ENCODE measurements around the gene CAMTA1. TPM values are rescaled to one million over a fixed set of nuclear protein-coding genes. Genes with fewer than 3 reads are reported as not detected.

CAMTA1 gene
- total and polyA plus RNA-seq, 9 of the 15 experiments (the other 6 are each of a cell fraction or from before 2014, with no cell fraction given), result 43.9 to 161 (median 65.9) TPM

DNA sequence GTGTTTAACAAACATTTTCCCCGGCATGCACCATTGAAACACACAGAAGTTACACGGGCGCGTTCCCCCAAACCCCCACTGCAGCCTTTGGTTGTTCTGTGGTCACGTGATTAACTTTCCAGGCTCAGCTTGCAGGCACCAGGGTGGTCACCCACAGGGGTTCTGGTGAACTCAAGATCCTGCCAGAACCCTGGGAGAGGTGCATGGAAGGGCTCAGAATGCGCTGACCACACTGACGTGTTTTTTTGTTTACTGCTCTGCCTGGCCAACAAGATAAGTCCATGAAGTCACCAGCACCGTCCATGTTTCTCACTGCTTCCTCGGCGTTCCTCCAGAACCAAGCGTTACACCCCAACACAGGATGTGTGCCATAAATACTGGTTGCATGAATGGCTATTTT, 756.4 kb downstream of the CAMTA1 start (continued):
- TF ChIP-seq, protein P1, sequence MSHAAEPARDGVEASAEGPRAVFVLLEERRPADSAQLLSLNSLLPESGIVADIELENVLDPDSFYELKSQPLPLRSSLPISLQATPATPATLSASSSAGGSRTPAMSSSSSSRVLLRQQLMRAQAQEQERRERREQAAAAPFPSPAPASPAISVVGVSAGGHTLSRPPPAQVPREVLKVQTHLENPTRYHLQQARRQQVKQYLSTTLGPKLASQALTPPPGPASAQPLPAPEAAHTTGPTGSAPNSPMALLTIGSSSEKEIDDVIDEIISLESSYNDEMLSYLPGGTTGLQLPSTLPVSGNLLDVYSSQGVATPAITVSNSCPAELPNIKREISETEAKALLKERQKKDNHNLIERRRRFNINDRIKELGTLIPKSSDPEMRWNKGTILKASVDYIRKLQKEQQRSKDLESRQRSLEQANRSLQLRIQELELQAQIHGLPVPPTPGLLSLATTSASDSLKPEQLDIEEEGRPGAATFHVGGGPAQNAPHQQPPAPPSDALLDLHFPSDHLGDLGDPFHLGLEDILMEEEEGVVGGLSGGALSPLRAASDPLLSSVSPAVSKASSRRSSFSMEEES (CRISPR knock-in tag; IDR thresholded peaks at IDR 0.05), result peak; percentile 98
- TF ChIP-seq GABPB1 (CRISPR knock-in tag; IDR thresholded peaks at IDR 0.05) (no peak), NUFIP1 (IDR thresholded peaks at IDR 0.05; ENCODE audit: partially characterized antibody) (no peak), BHLHE40 (IDR thresholded peaks at IDR 0.05; ENCODE audit: low read length) (peak; percentile 40; the same call in 1 of the 2 replicates), RAD21 (CRISPR knock-in tag; conservative IDR thresholded peaks at IDR 0.05 in 1 of 2, IDR thresholded peaks at IDR 0.05 in 1 of 2) (no peak), NR2F6 (CRISPR knock-in tag; IDR thresholded peaks at IDR 0.05) (no peak), CBX5 (IDR thresholded peaks at IDR 0.05; ENCODE audit: borderline replicate concordance, low read depth) (no peak), ZSCAN29 (IDR thresholded peaks at IDR 0.05) (no peak), ZNF23 (CRISPR knock-in tag; IDR thresholded peaks at IDR 0.05) (no peak), ETS2 (tag; IDR thresholded peaks at IDR 0.05; ENCODE audit: borderline replicate concordance, poor library complexity, severe bottlenecking) (no peak), BRF1 (IDR thresholded peaks at IDR 0.05; ENCODE audit: borderline replicate concordance, extremely low read depth, insufficient read length) (no peak), CBFA2T2 (conservative IDR thresholded peaks at IDR 0.05) (peak; percentile 69), CREM (IDR thresholded peaks at IDR 0.05; ENCODE audit: low read depth) (peak; percentile 29; the same call in 1 of the 2 replicates)
- TF ChIP-seq, protein P2, sequence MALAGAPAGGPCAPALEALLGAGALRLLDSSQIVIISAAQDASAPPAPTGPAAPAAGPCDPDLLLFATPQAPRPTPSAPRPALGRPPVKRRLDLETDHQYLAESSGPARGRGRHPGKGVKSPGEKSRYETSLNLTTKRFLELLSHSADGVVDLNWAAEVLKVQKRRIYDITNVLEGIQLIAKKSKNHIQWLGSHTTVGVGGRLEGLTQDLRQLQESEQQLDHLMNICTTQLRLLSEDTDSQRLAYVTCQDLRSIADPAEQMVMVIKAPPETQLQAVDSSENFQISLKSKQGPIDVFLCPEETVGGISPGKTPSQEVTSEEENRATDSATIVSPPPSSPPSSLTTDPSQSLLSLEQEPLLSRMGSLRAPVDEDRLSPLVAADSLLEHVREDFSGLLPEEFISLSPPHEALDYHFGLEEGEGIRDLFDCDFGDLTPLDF (CRISPR knock-in tag; IDR thresholded peaks at IDR 0.05), result no peak
- TF ChIP-seq, protein P3, sequence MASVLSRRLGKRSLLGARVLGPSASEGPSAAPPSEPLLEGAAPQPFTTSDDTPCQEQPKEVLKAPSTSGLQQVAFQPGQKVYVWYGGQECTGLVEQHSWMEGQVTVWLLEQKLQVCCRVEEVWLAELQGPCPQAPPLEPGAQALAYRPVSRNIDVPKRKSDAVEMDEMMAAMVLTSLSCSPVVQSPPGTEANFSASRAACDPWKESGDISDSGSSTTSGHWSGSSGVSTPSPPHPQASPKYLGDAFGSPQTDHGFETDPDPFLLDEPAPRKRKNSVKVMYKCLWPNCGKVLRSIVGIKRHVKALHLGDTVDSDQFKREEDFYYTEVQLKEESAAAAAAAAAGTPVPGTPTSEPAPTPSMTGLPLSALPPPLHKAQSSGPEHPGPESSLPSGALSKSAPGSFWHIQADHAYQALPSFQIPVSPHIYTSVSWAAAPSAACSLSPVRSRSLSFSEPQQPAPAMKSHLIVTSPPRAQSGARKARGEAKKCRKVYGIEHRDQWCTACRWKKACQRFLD (CRISPR knock-in tag; IDR thresholded peaks at IDR 0.05), result no peak
- TF ChIP-seq, protein P4, sequence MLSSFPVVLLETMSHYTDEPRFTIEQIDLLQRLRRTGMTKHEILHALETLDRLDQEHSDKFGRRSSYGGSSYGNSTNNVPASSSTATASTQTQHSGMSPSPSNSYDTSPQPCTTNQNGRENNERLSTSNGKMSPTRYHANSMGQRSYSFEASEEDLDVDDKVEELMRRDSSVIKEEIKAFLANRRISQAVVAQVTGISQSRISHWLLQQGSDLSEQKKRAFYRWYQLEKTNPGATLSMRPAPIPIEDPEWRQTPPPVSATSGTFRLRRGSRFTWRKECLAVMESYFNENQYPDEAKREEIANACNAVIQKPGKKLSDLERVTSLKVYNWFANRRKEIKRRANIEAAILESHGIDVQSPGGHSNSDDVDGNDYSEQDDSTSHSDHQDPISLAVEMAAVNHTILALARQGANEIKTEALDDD (IDR thresholded peaks at IDR 0.05), result no peak
- TF ChIP-seq, protein P5, sequence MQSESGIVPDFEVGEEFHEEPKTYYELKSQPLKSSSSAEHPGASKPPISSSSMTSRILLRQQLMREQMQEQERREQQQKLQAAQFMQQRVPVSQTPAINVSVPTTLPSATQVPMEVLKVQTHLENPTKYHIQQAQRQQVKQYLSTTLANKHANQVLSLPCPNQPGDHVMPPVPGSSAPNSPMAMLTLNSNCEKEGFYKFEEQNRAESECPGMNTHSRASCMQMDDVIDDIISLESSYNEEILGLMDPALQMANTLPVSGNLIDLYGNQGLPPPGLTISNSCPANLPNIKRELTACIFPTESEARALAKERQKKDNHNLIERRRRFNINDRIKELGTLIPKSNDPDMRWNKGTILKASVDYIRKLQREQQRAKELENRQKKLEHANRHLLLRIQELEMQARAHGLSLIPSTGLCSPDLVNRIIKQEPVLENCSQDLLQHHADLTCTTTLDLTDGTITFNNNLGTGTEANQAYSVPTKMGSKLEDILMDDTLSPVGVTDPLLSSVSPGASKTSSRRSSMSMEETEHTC (IDR thresholded peaks at IDR 0.05), result no peak
- TF ChIP-seq, protein P6, sequence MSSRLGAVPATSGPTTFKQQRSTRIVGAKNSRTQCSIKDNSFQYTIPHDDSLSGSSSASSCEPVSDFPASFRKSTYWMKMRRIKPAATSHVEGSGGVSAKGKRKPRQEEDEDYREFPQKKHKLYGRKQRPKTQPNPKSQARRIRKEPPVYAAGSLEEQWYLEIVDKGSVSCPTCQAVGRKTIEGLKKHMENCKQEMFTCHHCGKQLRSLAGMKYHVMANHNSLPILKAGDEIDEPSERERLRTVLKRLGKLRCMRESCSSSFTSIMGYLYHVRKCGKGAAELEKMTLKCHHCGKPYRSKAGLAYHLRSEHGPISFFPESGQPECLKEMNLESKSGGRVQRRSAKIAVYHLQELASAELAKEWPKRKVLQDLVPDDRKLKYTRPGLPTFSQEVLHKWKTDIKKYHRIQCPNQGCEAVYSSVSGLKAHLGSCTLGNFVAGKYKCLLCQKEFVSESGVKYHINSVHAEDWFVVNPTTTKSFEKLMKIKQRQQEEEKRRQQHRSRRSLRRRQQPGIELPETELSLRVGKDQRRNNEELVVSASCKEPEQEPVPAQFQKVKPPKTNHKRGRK (tag; IDR thresholded peaks at IDR 0.05), result no peak
- TF ChIP-seq, protein P7, sequence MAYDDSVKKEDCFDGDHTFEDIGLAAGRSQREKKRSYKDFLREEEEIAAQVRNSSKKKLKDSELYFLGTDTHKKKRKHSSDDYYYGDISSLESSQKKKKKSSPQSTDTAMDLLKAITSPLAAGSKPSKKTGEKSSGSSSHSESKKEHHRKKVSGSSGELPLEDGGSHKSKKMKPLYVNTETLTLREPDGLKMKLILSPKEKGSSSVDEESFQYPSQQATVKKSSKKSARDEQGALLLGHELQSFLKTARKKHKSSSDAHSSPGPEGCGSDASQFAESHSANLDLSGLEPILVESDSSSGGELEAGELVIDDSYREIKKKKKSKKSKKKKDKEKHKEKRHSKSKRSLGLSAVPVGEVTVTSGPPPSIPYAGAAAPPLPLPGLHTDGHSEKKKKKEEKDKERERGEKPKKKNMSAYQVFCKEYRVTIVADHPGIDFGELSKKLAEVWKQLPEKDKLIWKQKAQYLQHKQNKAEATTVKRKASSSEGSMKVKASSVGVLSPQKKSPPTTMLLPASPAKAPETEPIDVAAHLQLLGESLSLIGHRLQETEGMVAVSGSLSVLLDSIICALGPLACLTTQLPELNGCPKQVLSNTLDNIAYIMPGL (CRISPR knock-in tag; IDR thresholded peaks at IDR 0.05), result no peak
